HepG2 (cell line): ENCODE data around the gene RSAD1. TPM values are rescaled to one million over a fixed set of nuclear protein-coding genes. Genes with fewer than 3 reads are reported as not detected.

ENCODE experiments used
- ARID2 ChIP-seq: sonication (generic); formaldehyde crosslinking; IDR thresholded peaks from 2 replicates; pipeline ENCODE4 v1.8.1; 2022; ENCODE audit warnings: mild to moderate bottlenecking, missing genetic modification reagents, borderline replicate concordance
- ESRRA ChIP-seq: sonication (generic); formaldehyde crosslinking; IDR thresholded peaks from 2 replicates; pipeline ENCODE4 v1.5.1; 2020; ENCODE audit warnings: mild to moderate bottlenecking, low read depth, missing genetic modification reagents
- GATA4 ChIP-seq: sonication (generic); IDR thresholded peaks from 2 replicates; pipeline ENCODE4 v1.6.1; 2016; ENCODE audit warnings: antibody characterized with exemption, low read depth, borderline replicate concordance
- HMG20B ChIP-seq: conservative IDR thresholded peaks from 2 replicates; pipeline ENCODE4 v1.6.1; 2016; ENCODE audit warnings: missing genetic modification reagents, missing compliant biosample characterization
- ISL2 ChIP-seq: sonication (generic); formaldehyde crosslinking; IDR thresholded peaks from 2 replicates; pipeline ENCODE4 v1.5.0; 2020; ENCODE audit warnings: missing genetic modification reagents
- MAX ChIP-seq: IDR thresholded peaks from 2 replicates; pipeline ENCODE4 v1.6.1; 2012; ENCODE audit warnings: inconsistent platforms
- MED1 ChIP-seq: sonication (generic); formaldehyde crosslinking; IDR thresholded peaks from 2 replicates; pipeline ENCODE4 v1.4.0; 2020; ENCODE audit warnings: missing genetic modification reagents
- MYC ChIP-seq: sonication (generic); formaldehyde crosslinking; IDR thresholded peaks from 2 replicates; pipeline ENCODE4 v1.9.0; 2021; ENCODE audit warnings: missing genetic modification reagents, borderline replicate concordance
- NR2C2 ChIP-seq: sonication (generic); formaldehyde crosslinking; IDR thresholded peaks from 2 replicates; pipeline ENCODE4 v1.4.0; 2020; ENCODE audit warnings: missing genetic modification reagents, mild to moderate bottlenecking, moderate library complexity, borderline replicate concordance
- POLR2A ChIP-seq, 2 experiments: IDR thresholded peaks; 2 replicates each; pipeline ENCODE4 v1.6.1; 2011; ENCODE audit warnings: low read depth in 2 of 2, low read length in 2 of 2, mild to moderate bottlenecking in 1 of 2, moderate library complexity in 1 of 2; ENCODE audit not compliant: insufficient read depth in 1 of 2
- SMAD1 ChIP-seq: sonication (generic); formaldehyde crosslinking; IDR thresholded peaks from 2 replicates; pipeline ENCODE4 v1.4.0; 2020; ENCODE audit warnings: missing genetic modification reagents, low read depth, mild to moderate bottlenecking, borderline replicate concordance
- SNAPC2 ChIP-seq: sonication (generic); formaldehyde crosslinking; IDR thresholded peaks from 2 replicates; pipeline ENCODE4 v1.8.1; 2022; ENCODE audit warnings: mild to moderate bottlenecking, missing genetic modification reagents
- TFDP2 ChIP-seq: sonication (generic); formaldehyde crosslinking; IDR thresholded peaks from 2 replicates; pipeline ENCODE4 v1.4.0; 2020; ENCODE audit warnings: missing genetic modification reagents
- TGIF2 ChIP-seq: IDR thresholded peaks from 2 replicates; pipeline ENCODE4 v1.6.1; 2016; ENCODE audit warnings: control low read depth, missing compliant biosample characterization
- ZNF326 ChIP-seq: sonication (generic); formaldehyde crosslinking; IDR thresholded peaks from 2 replicates; pipeline ENCODE4 v1.4.0; 2020; ENCODE audit warnings: missing genetic modification reagents, borderline replicate concordance
- ZNF350 ChIP-seq: sonication (generic); formaldehyde crosslinking; IDR thresholded peaks from 2 replicates; pipeline ENCODE4 v1.4.0; 2020; ENCODE audit warnings: mild to moderate bottlenecking, low read depth, missing genetic modification reagents, borderline replicate concordance
- ZNF510 ChIP-seq: sonication (generic); formaldehyde crosslinking; IDR thresholded peaks from 2 replicates; pipeline ENCODE4 v1.4.0; 2020; ENCODE audit warnings: low read depth, mild to moderate bottlenecking, missing genetic modification reagents
- ZNF687 ChIP-seq: sonication (generic); formaldehyde crosslinking; IDR thresholded peaks from 2 replicates; pipeline ENCODE4 v1.5.1; 2020; ENCODE audit warnings: mild to moderate bottlenecking, missing genetic modification reagents, moderate library complexity
- ZNF781 ChIP-seq: sonication (generic); formaldehyde crosslinking; IDR thresholded peaks from 2 replicates; pipeline ENCODE4 v1.5.1; 2020; ENCODE audit warnings: borderline replicate concordance, mild to moderate bottlenecking, missing genetic modification reagents; ENCODE audit errors: not compliant biosample characterization
- polyA plus RNA-seq, 8 experiments: library from polyadenylated mRNA; depleted of rRNA in 3 of 8; stranded (reverse) in 7 of 8; unstranded in 1 of 8; fragments of >200 nt; fragmentation: Illumina TruSeq in 4 of 8; extraction: Trizol in 4 of 8; gene quantifications; 2 replicates each; pipeline versions ENCODE4 v1.2.1 to v1.2.3, GENCODE V29; 2011 to 2016; ENCODE audit warnings: low read depth in 4 of 8, missing spikeins in 1 of 8, mixed read lengths in 1 of 8; ENCODE audit not compliant: insufficient read depth in 1 of 8
- total RNA-seq, 5 experiments: library from RNA; depleted of rRNA; stranded (reverse); fragments of >200 nt; fragmentation: Illumina TruSeq; extraction: Trizol; gene quantifications; 2 replicates each; pipeline ENCODE4 v1.2.3, GENCODE V29; 2016; ENCODE audit warnings: low read depth in 1 of 5
- TF ChIP-seq, protein P1 (sequence below), 2 experiments: sonication (generic) in 1 of 2; formaldehyde crosslinking in 1 of 2; IDR thresholded peaks; 2 replicates each; pipeline versions ENCODE4 v1.4.0 to v1.6.1; 2018 to 2020; ENCODE audit warnings: missing genetic modification reagents in 2 of 2, borderline replicate concordance in 1 of 2, low read depth in 1 of 2, mild to moderate bottlenecking in 1 of 2, missing biosample characterization in 1 of 2

RSAD1 gene
- total and polyA plus RNA-seq, 2 of the 13 experiments (the other 11 are each of a cell fraction or from before 2014, with no cell fraction given), result 22.7 to 27.7 TPM

- TF ChIP-seq ESRRA (CRISPR knock-in tag), result no peak
- TF ChIP-seq GATA4, result peak; percentile 33; the same call in 1 of the 2 replicates
- TF ChIP-seq ZNF781 (CRISPR knock-in tag), result peak; percentile 29
- TF ChIP-seq MED1 (CRISPR knock-in tag), result no peak; the same call in 1 of the 2 replicates
- TF ChIP-seq ZNF687 (CRISPR knock-in tag), result peak; percentile 55; the same call in 1 of the 2 replicates
- 0 out of 2 replicates have a peak, but pooled peaks have one; percentile 19 for TF ChIP-seq ZNF510 (CRISPR knock-in tag)
- peak; percentile 63; the same call in 1 of the 2 replicates for TF ChIP-seq TGIF2
- TF ChIP-seq ZNF350, result peak; percentile 35; the same call in 1 of the 2 replicates
- TF ChIP-seq, protein P1, sequence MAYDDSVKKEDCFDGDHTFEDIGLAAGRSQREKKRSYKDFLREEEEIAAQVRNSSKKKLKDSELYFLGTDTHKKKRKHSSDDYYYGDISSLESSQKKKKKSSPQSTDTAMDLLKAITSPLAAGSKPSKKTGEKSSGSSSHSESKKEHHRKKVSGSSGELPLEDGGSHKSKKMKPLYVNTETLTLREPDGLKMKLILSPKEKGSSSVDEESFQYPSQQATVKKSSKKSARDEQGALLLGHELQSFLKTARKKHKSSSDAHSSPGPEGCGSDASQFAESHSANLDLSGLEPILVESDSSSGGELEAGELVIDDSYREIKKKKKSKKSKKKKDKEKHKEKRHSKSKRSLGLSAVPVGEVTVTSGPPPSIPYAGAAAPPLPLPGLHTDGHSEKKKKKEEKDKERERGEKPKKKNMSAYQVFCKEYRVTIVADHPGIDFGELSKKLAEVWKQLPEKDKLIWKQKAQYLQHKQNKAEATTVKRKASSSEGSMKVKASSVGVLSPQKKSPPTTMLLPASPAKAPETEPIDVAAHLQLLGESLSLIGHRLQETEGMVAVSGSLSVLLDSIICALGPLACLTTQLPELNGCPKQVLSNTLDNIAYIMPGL (CRISPR knock-in tag; IDR thresholded peaks at IDR 0.05; ENCODE audit: borderline replicate concordance in 1 of 2, low read depth in 1 of 2), result peak in 1 of 2 experiments; percentile 16; a peak in 1 of 4 replicates
- peak; percentile 71; the same call in 1 of the 2 replicates for TF ChIP-seq SMAD1 (CRISPR knock-in tag)
- peak in 1 of 2 experiments; percentile 59; a peak in 1 of 4 replicates for TF ChIP-seq POLR2A (IDR thresholded peaks at IDR 0.05; ENCODE audit: insufficient read depth in 1 of 2, low read depth in 2 of 2, low read length in 2 of 2)
- peak; percentile 2; the same call in 1 of the 2 replicates for TF ChIP-seq ISL2 (CRISPR knock-in tag)
- peak; percentile 13; the same call in 1 of the 2 replicates for TF ChIP-seq TFDP2 (CRISPR knock-in tag)
- 0 out of 2 replicates have a peak, but pooled peaks have one; percentile 9 for TF ChIP-seq HMG20B (CRISPR knock-in tag)
- TF ChIP-seq ARID2 (CRISPR knock-in tag), result peak; percentile 83; the same call in 1 of the 2 replicates
- TF ChIP-seq ZNF326 (CRISPR knock-in tag), result no peak
- TF ChIP-seq MYC (CRISPR knock-in tag), result peak; percentile 56; the same call in 1 of the 2 replicates
- TF ChIP-seq MAX, result peak; percentile 75
- TF ChIP-seq NR2C2 (CRISPR knock-in tag), result peak; percentile 38; the same call in 1 of the 2 replicates
- TF ChIP-seq SNAPC2 (CRISPR knock-in tag), result peak; percentile 63; the same call in 1 of the 2 replicates
These were observed 39.1 kb downstream of the RSAD1 start (continued) for GRCh38 chr17:50517504-50518383.
